Neural cell (in vitro differentiated cells): ENCODE data around the gene GMDS. TPM values are rescaled to one million over a fixed set of nuclear protein-coding genes. Genes with fewer than 3 reads are reported as not detected.

Experiments used
- H2AFZ ChIP-seq: fragments of 200-600, 300-800 bp; sonication (generic), shearing (Covaris generic); 2 replicates; pipeline ENCODE4 v1.6.0; 2014; ENCODE audit warnings: low read depth, mild to moderate bottlenecking, antibody characterized with exemption, low read length, moderate library complexity
- H3F3A ChIP-seq: fragments of 200-600 bp; shearing (Covaris generic); 2 replicates; pipeline ENCODE4 v1.6.1; 2016; ENCODE audit warnings: mild to moderate bottlenecking, moderate library complexity, mixed read lengths, antibody characterized with exemption, low read length; ENCODE audit not compliant: insufficient read depth, poor library complexity, severe bottlenecking
- H3K27ac ChIP-seq: fragments of 200-600, 300-800 bp; sonication (generic), shearing (Covaris generic); 2 replicates; pipeline ENCODE4 v1.5.1; 2014; ENCODE audit warnings: mild to moderate bottlenecking, low read length, moderate library complexity
- H3K27me3 ChIP-seq: fragments of 300-800, 200-600 bp; sonication (generic), shearing (Covaris generic); 2 replicates; pipeline ENCODE4 v1.6.0; 2014; ENCODE audit warnings: mild to moderate bottlenecking, low read depth, low read length, moderate library complexity; ENCODE audit not compliant: insufficient read depth
- H3K36me3 ChIP-seq: fragments of 300-800, 200-600 bp; sonication (generic), shearing (Covaris generic); 2 replicates; pipeline ENCODE4 v1.5.1; 2014; ENCODE audit warnings: mild to moderate bottlenecking, antibody characterized with exemption, low read length, moderate library complexity; ENCODE audit not compliant: insufficient read depth
- H3K4me2 ChIP-seq: fragments of 300-800, 200-600 bp; sonication (generic), shearing (Covaris generic); 2 replicates; pipeline ENCODE4 v1.6.0; 2014; ENCODE audit warnings: mild to moderate bottlenecking, low read length
- H3K4me3 ChIP-seq: fragments of 300-800, 200-600 bp; sonication (generic), shearing (Covaris generic); 2 replicates; pipeline ENCODE4 v1.5.1; 2014; ENCODE audit warnings: mild to moderate bottlenecking, low read length, moderate library complexity
- H3K79me2 ChIP-seq: fragments of 200-600 bp; shearing (Covaris generic); replicated peaks from 2 replicates; pipeline ENCODE4 v1.6.0; 2014; ENCODE audit warnings: mild to moderate bottlenecking, low read length, moderate library complexity; ENCODE audit not compliant: insufficient read depth
- H3K9ac ChIP-seq: fragments of 300-800, 200-600 bp; sonication (generic), shearing (Covaris generic); 2 replicates; pipeline ENCODE4 v1.6.1; 2016; ENCODE audit warnings: mild to moderate bottlenecking, low read length, mixed read lengths
- H3K9me2 ChIP-seq: fragments of 200-600 bp; shearing (Covaris generic); 2 replicates; pipeline ENCODE4 v1.6.1; 2016; ENCODE audit warnings: mild to moderate bottlenecking, low read length, mixed read lengths; ENCODE audit not compliant: insufficient read depth
- H3K9me3 ChIP-seq: fragments of 200-600, 300-800 bp; sonication (generic), shearing (Covaris generic); 2 replicates; pipeline ENCODE4 v1.6.1; 2016; ENCODE audit warnings: mild to moderate bottlenecking, mixed run types, low read length, moderate library complexity, mixed read lengths
- H4K20me1 ChIP-seq: fragments of 200-600 bp; shearing (Covaris generic); 2 replicates; pipeline ENCODE4 v1.6.1; 2016; ENCODE audit warnings: mild to moderate bottlenecking, mixed run types; ENCODE audit not compliant: insufficient read depth
- CTCF ChIP-seq: fragments of 450-650 bp; IDR thresholded peaks from 2 replicates; pipeline ENCODE4 v1.5.1; 2014; ENCODE audit warnings: antibody characterized with exemption, mild to moderate bottlenecking, moderate library complexity; ENCODE audit not compliant: poor library complexity, severe bottlenecking
- EP300 ChIP-seq: fragments of 450-650 bp; conservative IDR thresholded peaks from 2 replicates; pipeline ENCODE4 v1.6.1; 2014; ENCODE audit warnings: antibody characterized with exemption, mild to moderate bottlenecking, moderate library complexity; ENCODE audit not compliant: poor library complexity, severe bottlenecking
- EZH2 ChIP-seq: fragments of 200-600, 300-800 bp; shearing (Covaris generic), sonication (generic); IDR thresholded peaks from 2 replicates; pipeline ENCODE4 v1.6.1; 2014; ENCODE audit warnings: antibody characterized with exemption, low read length, borderline replicate concordance, mild to moderate bottlenecking; ENCODE audit not compliant: insufficient read depth, poor library complexity, severe bottlenecking
- MXI1 ChIP-seq: fragments of 450-650 bp; conservative IDR thresholded peaks from 2 replicates; pipeline ENCODE4 v1.6.1; 2014; ENCODE audit warnings: antibody characterized with exemption, mild to moderate bottlenecking; ENCODE audit not compliant: poor library complexity, severe bottlenecking
- POLR2AphosphoS5 ChIP-seq: IDR thresholded peaks from 2 replicates; pipeline ENCODE4 v1.6.1; 2012
- RAD21 ChIP-seq: fragments of 450-650 bp; conservative IDR thresholded peaks from 2 replicates; pipeline ENCODE4 v1.6.1; 2014; ENCODE audit warnings: antibody characterized with exemption, mild to moderate bottlenecking, moderate library complexity
- REST ChIP-seq: IDR thresholded peaks from 2 replicates; pipeline ENCODE4 v1.6.1; 2012; ENCODE audit warnings: borderline replicate concordance
- SMC3 ChIP-seq: fragments of 450-650 bp; conservative IDR thresholded peaks from 2 replicates; pipeline ENCODE4 v1.6.1; 2014; ENCODE audit warnings: antibody characterized with exemption, mild to moderate bottlenecking, moderate library complexity; ENCODE audit not compliant: poor library complexity
- TAF1 ChIP-seq: IDR thresholded peaks from 2 replicates; pipeline ENCODE4 v1.6.1; 2012; ENCODE audit warnings: low read depth
- polyA plus RNA-seq: library from polyadenylated mRNA; depleted of rRNA; stranded (reverse); fragments of >200 nt; gene quantifications from 2 replicates; pipeline ENCODE4 v1.2.3, GENCODE V29; 2014

Gene GMDS
- polyA plus RNA-seq, 1 donor from 2014 or later, result 11.4 TPM

- TF ChIP-seq EZH2 (no peak), RAD21 (no peak), REST (no peak), CTCF (no peak), MXI1 (no peak), POLR2AphosphoS5 (no peak), SMC3 (no peak)
- Histone ChIP-seq H2AFZ (no peak overlapping the region), H3K4me2 (no peak overlapping the region), H3F3A (no peaks in the 10 kb centered on the region), H3K36me3 (no peaks in the 10 kb centered on the region), H3K9ac (no peak overlapping the region), H3K27me3 (no peaks in the 10 kb centered on the region), H3K79me2 (no peaks in the 10 kb centered on the region), H3K4me3 (no peak overlapping the region), H4K20me1 (no peaks in the 10 kb centered on the region), H3K27ac (no peak overlapping the region), H3K9me3 (no peaks in the 10 kb centered on the region), H3K9me2 (no peaks in the 10 kb centered on the region)
Observed at GRCh38 chr6:2228392-2228791, 17.0 kb downstream of the GMDS start.

- no peaks in the 10 kb centered on the region for H3K9me2 ChIP-seq
- H3K9me3 ChIP-seq, result no peaks in the 10 kb centered on the region
- H3K27me3 ChIP-seq, result no peaks in the 10 kb centered on the region
- H3K4me2 ChIP-seq, result no peak overlapping the region
- H2AFZ ChIP-seq, result no peak overlapping the region
- no peaks in the 10 kb centered on the region for H3K36me3 ChIP-seq
- H3F3A ChIP-seq, result no peaks in the 10 kb centered on the region
- H3K4me3 ChIP-seq, result no peak overlapping the region
- no peak overlapping the region for H3K9ac ChIP-seq
- TF ChIP-seq EP300 (no peak), RAD21 (no peak), REST (no peak), EZH2 (no peak), POLR2AphosphoS5 (no peak), TAF1 (no peak), CTCF (no peak), MXI1 (no peak), SMC3 (no peak)
- no peaks in the 10 kb centered on the region for H3K79me2 ChIP-seq
- no peak overlapping the region for H3K27ac ChIP-seq
- H4K20me1 ChIP-seq, result no peaks in the 10 kb centered on the region
Observed at GRCh38 chr6:2226775-2227174, 18.6 kb downstream of the GMDS start.
